LNCaP clone FGC (cell line): Measurements from ENCODE around the gene GATD1.

Experiments used
- DNase-seq: peaks from one replicate; pipeline ENCODE4 v3.0.0-alpha.2; 2011; ENCODE audit warnings: low read depth
- H3K4me3 ChIP-seq: 2 replicates; pipeline ENCODE4 v1.5.1; 2011; ENCODE audit warnings: mild to moderate bottlenecking, low read depth, low read length, control low read depth
- CTCF ChIP-seq: IDR thresholded peaks from 2 replicates; pipeline ENCODE4 v1.5.1; 2012; ENCODE audit warnings: mild to moderate bottlenecking; ENCODE audit not compliant: control insufficient read depth, insufficient read depth; ENCODE audit errors: extremely low read depth

The GATD1 gene

GRCh38 chr11:765802-766091, 11.5 kb downstream of the GATD1 start:
- no peak for DNase-seq
- no peak for TF ChIP-seq CTCF
- no peak overlapping the region for H3K4me3 ChIP-seq

- peak; percentile 70 for TF ChIP-seq CTCF
- no peak overlapping the region for H3K4me3 ChIP-seq
- no peak for DNase-seq
Observed at GRCh38 chr11:765025-765801, 12.1 kb downstream of the GATD1 start.

- no peak overlapping the region for H3K4me3 ChIP-seq
- TF ChIP-seq CTCF, result no peak
- no peak for DNase-seq
Observed at GRCh38 chr11:764322-765024, 12.8 kb downstream of the GATD1 start.

GRCh38 chr11:763549-764321, 13.6 kb downstream of the GATD1 start:
- no peak for TF ChIP-seq CTCF
- H3K4me3 ChIP-seq, result no peak overlapping the region
- no peak for DNase-seq

GRCh38 chr11:763073-763463, 14.2 kb downstream of the GATD1 start:
- TF ChIP-seq CTCF, result no peak
- DNase-seq, result no peak
- H3K4me3 ChIP-seq, result no peak overlapping the region

GRCh38 chr11:762421-763072, 14.7 kb downstream of the GATD1 start:
- TF ChIP-seq CTCF, result 0 out of 2 replicates have a peak, but pooled peaks have one; percentile 13
- no peak for DNase-seq
- no peak overlapping the region for H3K4me3 ChIP-seq
